Panc1 (cell line): ENCODE measurements around the gene ACOX3. TPM values are rescaled to one million over a fixed set of nuclear protein-coding genes. Genes with fewer than 3 reads are reported as not detected.

Source experiments
- ATAC-seq: fragments of 200-7000 bp; cut with Tn5 transposase; 2 replicates; pipeline ENCODE4 v1.9.1; 2020; ENCODE audit warnings: mild to moderate bottlenecking, moderate library complexity
- BruUV-seq: library from RNA; stranded (reverse); fragments of 400-500 nt; replicated peaks from 2 replicates; lab custom pipeline; 2021; lab: Mats Ljungman, UMichigan
- CTCF ChIA-PET: fragments of 300-600 bp; sonication (Branson Sonifier 250); formaldehyde crosslinking; loops from one replicate; lab custom pipeline; 2022; ENCODE audit warnings: antibody characterized with exemption; lab: Charles Lee
- POLR2A ChIA-PET: fragments of 300-600 bp; sonication (Branson Sonifier 250); formaldehyde crosslinking; loops from one replicate; lab custom pipeline; 2022; ENCODE audit warnings: antibody characterized with exemption; lab: Charles Lee
- DNase-seq: peaks from one replicate; pipeline ENCODE4 v3.0.0-alpha.2; 2010; ENCODE audit warnings: low read depth, low spot score
- H3K27ac ChIP-seq: 2 replicates; pipeline ENCODE4 v1.5.1; 2011; ENCODE audit warnings: mild to moderate bottlenecking, low read length, inconsistent platforms
- H3K27me3 ChIP-seq: fragments of 200-500 bp; sonication (Bioruptor generic); 2 replicates; pipeline ENCODE4 v1.6.0; 2014; ENCODE audit warnings: low read length, inconsistent platforms; ENCODE audit not compliant: control insufficient read depth, insufficient read depth
- H3K36me3 ChIP-seq: fragments of 200-500 bp; sonication (Bioruptor generic); 2 replicates; pipeline ENCODE4 v1.5.1; 2014; ENCODE audit warnings: inconsistent platforms, mild to moderate bottlenecking, low read length, moderate library complexity; ENCODE audit not compliant: control insufficient read depth, insufficient read depth
- H3K4me1 ChIP-seq: 2 replicates; pipeline ENCODE4 v1.5.1; 2011; ENCODE audit warnings: inconsistent platforms, mild to moderate bottlenecking, low read length, moderate library complexity; ENCODE audit not compliant: control insufficient read depth, insufficient read depth
- H3K4me3 ChIP-seq, 2 experiments: 2 replicates each; pipeline ENCODE4 v1.5.1; 2011 to 2012; ENCODE audit warnings: low read depth in 2 of 2, low read length in 2 of 2, mild to moderate bottlenecking in 2 of 2, inconsistent platforms in 1 of 2, moderate library complexity in 1 of 2
- H3K9me3 ChIP-seq: fragments of 200-500 bp; sonication (Bioruptor generic); 2 replicates; pipeline ENCODE4 v1.5.1; 2014; ENCODE audit warnings: low read depth, mild to moderate bottlenecking, inconsistent platforms, low read length, moderate library complexity; ENCODE audit not compliant: control insufficient read depth, insufficient read depth
- POLR2AphosphoS5 ChIP-seq: IDR thresholded peaks from 2 replicates; pipeline ENCODE4 v1.6.1; 2012; ENCODE audit warnings: mild to moderate bottlenecking, low read depth, low read length, moderate library complexity
- SIN3A ChIP-seq: IDR thresholded peaks from 2 replicates; pipeline ENCODE4 v1.6.1; 2012; ENCODE audit warnings: low read depth, mild to moderate bottlenecking, low read length, moderate library complexity, borderline replicate concordance; ENCODE audit not compliant: insufficient read depth
- TCF7L2 ChIP-seq: IDR thresholded peaks from 2 replicates; pipeline ENCODE4 v1.6.1; 2011; ENCODE audit warnings: mild to moderate bottlenecking, low read depth, low read length, inconsistent platforms
- in situ Hi-C: cut with HindIII; loops from 2 replicates; pipeline ENCODE4 v1.10.0; 2016; ENCODE audit warnings: low sequenced_read_pairs, low pct_unique_long_range_greater_than_20kb
- intact Hi-C: fragments of 100-400 bp; cut with micrococcal nuclease; formaldehyde crosslinking; loops from one replicate; pipeline ENCODE4 v1.10.0; 2022; ENCODE audit not compliant: unreplicated experiment
- total RNA-seq: library from RNA; stranded (reverse); gene quantifications from one replicate; pipeline ENCODE4 v1.2.1, GENCODE V29; 2021; ENCODE audit not compliant: unreplicated experiment
- TF ChIP-seq, protein P1 (sequence below): fragments of 450-650 bp; IDR thresholded peaks from 2 replicates; pipeline ENCODE4 v1.5.1; 2017; ENCODE audit warnings: mild to moderate bottlenecking
- TF ChIP-seq, protein P2 (sequence below), 2 experiments: IDR thresholded peaks; 2 replicates each; pipeline ENCODE4 v1.6.1; 2011 to 2012; ENCODE audit warnings: low read depth in 2 of 2, control low read depth in 1 of 2, low read length in 1 of 2, mild to moderate bottlenecking in 1 of 2, moderate library complexity in 1 of 2; ENCODE audit not compliant: insufficient read depth in 1 of 2

The ACOX3 gene
- total RNA-seq, 1 experiment from 2014 or later, result 15.4 TPM

DNA sequence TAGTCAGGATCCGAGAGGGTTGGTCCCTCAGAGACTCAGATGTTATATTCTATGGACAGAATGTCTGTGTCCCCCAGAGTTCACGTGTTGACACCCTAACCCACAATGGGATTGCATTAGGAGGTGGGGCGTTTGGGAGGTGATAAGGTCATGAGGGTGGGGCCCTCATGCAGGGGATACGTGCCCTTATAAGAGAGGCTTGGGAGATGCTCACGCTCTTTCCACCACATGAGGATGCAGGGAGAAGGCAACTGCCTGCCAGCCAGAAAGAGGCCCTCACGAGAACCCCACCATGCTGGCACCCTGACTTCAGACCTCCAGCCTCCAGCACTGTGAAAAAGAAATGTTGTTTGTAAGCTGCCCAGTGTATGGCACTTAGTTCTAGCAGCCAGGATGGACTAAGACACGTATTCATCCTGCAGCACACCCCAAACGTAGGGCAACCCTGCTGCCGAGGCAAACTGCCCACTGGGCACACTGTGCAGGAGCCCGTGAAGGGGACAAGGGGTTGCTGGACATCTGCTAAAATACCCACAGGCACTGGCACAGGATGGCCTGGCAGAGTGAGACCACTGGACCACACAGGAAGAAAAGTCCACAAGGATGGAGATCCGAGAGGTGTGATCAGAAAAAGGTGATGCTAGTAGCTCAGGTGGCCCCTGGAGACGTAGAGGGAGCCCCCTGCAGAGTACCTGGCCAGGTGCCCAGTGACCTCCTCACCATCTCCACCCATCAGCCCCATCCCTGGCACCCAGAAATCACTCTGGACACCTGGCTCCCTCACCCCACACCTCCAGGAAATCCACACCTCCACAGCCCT lies 108.3 kb downstream of the ACOX3 start:
- Histone ChIP-seq H3K4me3 (no peak overlapping the region), H3K4me1 (no peaks in the 10 kb centered on the region), H3K36me3 (no peaks in the 10 kb centered on the region), H3K27me3 (no peaks in the 10 kb centered on the region), H3K27ac (no peak overlapping the region), H3K9me3 (no peaks in the 10 kb centered on the region)
- intact Hi-C loops, result no loop called here
- ATAC-seq (no peak), DNase-seq (no peak)
- in situ Hi-C loops, result no loop called here
- TF ChIP-seq, protein P1, sequence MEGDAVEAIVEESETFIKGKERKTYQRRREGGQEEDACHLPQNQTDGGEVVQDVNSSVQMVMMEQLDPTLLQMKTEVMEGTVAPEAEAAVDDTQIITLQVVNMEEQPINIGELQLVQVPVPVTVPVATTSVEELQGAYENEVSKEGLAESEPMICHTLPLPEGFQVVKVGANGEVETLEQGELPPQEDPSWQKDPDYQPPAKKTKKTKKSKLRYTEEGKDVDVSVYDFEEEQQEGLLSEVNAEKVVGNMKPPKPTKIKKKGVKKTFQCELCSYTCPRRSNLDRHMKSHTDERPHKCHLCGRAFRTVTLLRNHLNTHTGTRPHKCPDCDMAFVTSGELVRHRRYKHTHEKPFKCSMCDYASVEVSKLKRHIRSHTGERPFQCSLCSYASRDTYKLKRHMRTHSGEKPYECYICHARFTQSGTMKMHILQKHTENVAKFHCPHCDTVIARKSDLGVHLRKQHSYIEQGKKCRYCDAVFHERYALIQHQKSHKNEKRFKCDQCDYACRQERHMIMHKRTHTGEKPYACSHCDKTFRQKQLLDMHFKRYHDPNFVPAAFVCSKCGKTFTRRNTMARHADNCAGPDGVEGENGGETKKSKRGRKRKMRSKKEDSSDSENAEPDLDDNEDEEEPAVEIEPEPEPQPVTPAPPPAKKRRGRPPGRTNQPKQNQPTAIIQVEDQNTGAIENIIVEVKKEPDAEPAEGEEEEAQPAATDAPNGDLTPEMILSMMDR, result no peak
- TF ChIP-seq SIN3A (no peak), POLR2AphosphoS5 (no peak), TCF7L2 (no peak)
- TF ChIP-seq, protein P2, sequence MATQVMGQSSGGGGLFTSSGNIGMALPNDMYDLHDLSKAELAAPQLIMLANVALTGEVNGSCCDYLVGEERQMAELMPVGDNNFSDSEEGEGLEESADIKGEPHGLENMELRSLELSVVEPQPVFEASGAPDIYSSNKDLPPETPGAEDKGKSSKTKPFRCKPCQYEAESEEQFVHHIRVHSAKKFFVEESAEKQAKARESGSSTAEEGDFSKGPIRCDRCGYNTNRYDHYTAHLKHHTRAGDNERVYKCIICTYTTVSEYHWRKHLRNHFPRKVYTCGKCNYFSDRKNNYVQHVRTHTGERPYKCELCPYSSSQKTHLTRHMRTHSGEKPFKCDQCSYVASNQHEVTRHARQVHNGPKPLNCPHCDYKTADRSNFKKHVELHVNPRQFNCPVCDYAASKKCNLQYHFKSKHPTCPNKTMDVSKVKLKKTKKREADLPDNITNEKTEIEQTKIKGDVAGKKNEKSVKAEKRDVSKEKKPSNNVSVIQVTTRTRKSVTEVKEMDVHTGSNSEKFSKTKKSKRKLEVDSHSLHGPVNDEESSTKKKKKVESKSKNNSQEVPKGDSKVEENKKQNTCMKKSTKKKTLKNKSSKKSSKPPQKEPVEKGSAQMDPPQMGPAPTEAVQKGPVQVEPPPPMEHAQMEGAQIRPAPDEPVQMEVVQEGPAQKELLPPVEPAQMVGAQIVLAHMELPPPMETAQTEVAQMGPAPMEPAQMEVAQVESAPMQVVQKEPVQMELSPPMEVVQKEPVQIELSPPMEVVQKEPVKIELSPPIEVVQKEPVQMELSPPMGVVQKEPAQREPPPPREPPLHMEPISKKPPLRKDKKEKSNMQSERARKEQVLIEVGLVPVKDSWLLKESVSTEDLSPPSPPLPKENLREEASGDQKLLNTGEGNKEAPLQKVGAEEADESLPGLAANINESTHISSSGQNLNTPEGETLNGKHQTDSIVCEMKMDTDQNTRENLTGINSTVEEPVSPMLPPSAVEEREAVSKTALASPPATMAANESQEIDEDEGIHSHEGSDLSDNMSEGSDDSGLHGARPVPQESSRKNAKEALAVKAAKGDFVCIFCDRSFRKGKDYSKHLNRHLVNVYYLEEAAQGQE (IDR thresholded peaks at IDR 0.05; ENCODE audit: insufficient read depth in 1 of 2, low read depth in 2 of 2, low read length in 1 of 2), result no peak
- ChIA-PET POLR2A (no interaction called here), CTCF (interaction anchor here (0.6 kb wide), 1 partner anchor 17 kb away, joined by 4 read pairs; no protein-coding TSS in a partner anchor)
- BruUV-seq, result no TSS peak

DNA sequence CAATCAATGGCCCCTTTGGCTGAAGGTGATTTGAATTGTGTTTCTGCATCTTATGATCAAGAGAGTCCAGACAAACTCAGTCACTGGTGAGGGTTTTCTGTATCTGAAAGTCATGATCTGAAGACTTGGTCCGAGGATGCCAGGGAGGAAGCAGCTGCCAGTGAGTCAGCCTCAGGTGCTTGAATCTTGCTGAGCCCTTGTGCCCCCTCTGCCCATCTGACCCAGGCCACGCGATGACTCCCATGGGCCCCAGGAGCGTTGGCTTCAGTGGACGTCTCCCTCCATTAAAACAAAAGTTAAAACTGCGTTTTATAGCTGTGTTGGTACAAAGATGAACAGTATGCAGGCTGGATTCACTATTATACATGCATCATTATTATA lies 109.0 kb downstream of the ACOX3 start:
- in situ Hi-C loops, result no loop called here
- Histone ChIP-seq H3K27ac (no peak overlapping the region), H3K27me3 (no peaks in the 10 kb centered on the region), H3K36me3 (no peaks in the 10 kb centered on the region), H3K4me3 (no peak overlapping the region), H3K9me3 (no peaks in the 10 kb centered on the region), H3K4me1 (no peaks in the 10 kb centered on the region)
- intact Hi-C loops, result no loop called here
- TF ChIP-seq POLR2AphosphoS5, result no peak
- no peak for TF ChIP-seq TCF7L2
- TF ChIP-seq, protein P2 (IDR thresholded peaks at IDR 0.05; ENCODE audit: insufficient read depth in 1 of 2, low read depth in 2 of 2, low read length in 1 of 2), result no peak
- no peak for TF ChIP-seq SIN3A
- TF ChIP-seq, protein P1, result no peak
- DNase-seq, result no peak
- ChIA-PET CTCF (no interaction called here), POLR2A (no interaction called here)
- no TSS peak for BruUV-seq
- ATAC-seq, result no peak
